Fibroblast of skin of abdomen (primary cell): Measurements from ENCODE around the gene PSME4.
"Not testable (repeated sequence)": the region's sequence is repeated elsewhere in the genome, so short reads cannot be mapped to it uniquely, and the experiment has no call there.

ENCODE experiments used
- DNase-seq: peaks from one replicate; pipeline ENCODE4 v3.0.0-alpha.2; 2013

PSME4 gene

DNA sequence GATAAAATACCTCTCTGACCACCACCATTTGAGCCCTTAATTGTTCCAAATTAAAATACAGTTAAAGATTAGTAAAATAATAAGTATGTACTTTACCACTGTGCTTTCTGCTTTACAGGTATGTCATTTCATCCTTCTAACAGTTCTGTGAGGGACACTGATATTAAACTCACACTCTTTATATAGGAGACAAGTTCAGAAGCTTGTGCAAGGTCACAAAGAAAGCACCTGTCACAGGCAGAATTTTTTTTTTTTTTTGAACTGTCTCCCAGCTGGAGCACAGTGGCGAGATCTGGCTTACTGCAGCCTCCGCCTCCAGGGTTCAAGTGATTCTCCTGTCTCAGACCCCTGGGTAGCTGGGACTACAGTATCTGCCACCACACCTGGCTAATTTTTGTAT is 89.4 kb downstream of the PSME4 start:
- DNase-seq = no peak

GRCh38 chr2:53880756-53881155 is 90.0 kb downstream of the PSME4 start:
- peak; percentile 80 for DNase-seq

DNA sequence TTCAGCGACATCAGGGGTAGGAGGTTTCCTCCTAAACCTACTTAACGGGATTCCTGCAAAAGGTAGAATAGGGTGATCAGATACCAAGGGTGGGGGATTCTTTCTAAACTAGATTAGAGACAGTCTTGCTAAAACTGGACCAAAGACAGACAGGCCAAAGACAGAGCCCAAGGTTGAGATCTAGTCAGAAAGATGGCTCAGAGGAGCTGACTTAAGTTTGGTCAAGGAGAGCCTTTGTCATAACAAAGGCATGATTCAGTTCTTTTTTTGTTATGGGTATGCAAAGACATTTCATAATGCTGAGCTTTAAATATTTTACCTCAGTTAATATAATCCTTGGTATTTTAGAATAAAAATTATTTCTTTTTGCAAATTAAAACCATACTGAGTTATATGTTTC is 93.2 kb downstream of the PSME4 start:
- peak; percentile 16 for DNase-seq

- no peak for DNase-seq
Observed at GRCh38 chr2:53877112-53877511, 93.7 kb downstream of the PSME4 start.

DNA sequence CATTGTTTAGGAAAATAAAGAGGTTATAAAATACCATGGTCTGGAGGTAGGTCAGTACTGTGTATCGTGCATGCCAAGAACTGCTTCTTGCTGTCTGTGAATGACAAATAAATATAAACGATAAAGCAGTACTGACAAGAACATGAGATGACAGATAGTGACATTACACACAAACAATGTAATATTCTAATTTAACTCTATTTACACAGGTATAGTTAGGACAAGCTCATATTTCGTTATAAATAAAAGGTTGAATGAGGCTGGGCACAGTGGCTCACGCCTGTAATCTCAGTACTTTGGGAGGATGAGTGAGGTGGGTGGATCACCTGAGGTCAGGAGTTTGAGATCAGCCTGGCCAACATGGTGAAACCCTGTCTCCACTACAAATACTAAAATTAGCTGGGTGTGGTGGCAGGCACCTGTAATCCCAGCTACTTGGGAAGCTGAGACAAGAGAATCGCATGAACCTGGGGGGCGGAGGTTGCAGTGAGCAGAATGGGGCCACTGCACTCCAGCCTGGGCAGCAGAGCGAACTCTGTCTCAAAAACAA is 96.3 kb downstream of the PSME4 start:
- no peak for DNase-seq

DNA sequence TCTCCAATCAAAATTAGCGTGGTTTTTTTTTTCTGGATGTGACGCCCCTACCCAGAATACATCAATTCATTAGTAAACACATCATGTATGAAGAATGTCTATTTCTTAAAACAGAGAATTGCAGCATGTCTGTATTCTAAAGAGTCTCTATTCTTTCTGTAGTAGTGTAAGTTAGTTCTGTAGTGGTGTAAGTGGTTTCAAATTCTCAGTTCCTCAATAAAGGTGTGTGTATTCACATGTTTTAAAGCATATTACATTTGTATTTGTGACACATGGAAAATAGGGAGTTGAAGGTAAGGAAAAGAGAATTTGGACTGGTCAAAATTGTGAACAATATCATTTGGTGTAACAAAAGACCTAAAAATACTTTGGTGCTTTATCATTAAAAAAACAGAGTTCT is 103.0 kb downstream of the PSME4 start:
- no peak for DNase-seq

DNA sequence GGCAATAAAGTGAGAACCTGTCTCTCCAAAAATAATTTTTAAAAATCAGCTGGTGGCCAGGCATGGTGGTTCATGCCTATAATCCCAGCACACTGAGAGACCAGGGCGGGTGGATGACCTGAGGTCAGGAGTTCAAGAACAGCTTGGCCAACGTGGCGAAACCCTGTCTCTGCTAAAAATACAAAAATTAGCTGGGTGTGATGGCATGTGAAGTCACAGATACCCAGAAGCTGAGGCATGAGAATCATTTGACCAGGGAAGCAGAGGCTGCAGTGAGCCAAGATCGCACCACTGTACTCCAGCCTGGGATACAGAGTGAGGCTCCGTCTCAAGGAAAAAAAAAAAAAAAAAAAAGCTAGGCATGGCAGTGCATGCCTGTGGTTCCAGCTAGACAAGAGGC is 103.6 kb downstream of the PSME4 start:
- no peak for DNase-seq

GRCh38 chr2:53865962-53866361 is 104.8 kb downstream of the PSME4 start:
- no peak for DNase-seq

GRCh38 chr2:53865264-53865663 is 105.5 kb downstream of the PSME4 start:
- DNase-seq = no peak

DNA sequence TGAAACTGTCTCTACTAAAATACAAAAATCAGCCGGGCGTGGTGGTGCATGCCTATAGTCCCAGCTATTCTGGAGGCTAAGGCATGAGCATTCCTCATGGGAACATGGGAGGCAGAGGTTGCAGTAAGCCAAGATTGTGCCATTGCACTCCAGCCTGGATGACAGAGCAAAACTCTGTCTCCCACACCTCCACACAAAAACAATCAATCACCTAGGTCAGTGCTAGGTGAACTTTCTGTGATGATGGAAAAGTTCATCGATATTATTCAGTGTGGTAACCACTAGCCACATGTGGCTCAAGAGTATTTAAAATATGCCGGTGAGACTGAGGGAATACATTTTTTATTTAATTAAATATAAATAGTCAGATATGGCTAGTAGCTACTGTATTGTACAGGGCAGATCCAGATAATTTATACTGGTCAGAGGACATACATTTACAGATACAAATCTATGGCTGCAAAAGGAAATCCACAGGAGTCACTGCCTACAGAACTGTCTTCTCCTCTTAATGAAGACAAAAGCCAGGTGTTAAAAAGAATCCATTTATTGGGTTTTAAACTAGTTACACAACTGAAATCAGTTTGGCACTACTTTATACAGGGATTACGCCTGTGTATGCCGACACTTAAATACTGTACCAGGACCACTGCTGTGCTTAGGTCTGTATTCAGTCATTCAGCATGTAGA is 107.1 kb downstream of the PSME4 start:
- peak; percentile 8 for DNase-seq

DNA sequence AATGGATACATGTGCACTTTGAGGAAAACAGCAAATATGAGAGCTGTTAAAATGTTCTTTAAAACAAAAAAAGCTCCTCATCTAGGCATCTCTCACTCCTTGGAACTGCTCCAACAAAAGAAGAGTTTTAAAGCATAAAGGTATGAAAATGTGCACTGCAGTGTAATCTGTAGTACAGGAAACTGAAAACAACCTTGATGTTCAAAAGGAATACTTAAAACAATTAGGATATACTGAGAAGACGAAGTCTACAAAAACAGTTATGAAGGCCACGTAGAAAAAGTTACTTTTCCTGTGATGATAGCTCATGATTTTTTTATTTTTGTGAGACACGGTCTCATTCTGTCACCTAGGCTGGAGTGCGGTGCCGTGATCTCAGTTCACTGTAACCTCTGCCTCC is 109.0 kb downstream of the PSME4 start:
- no peak for DNase-seq

DNA sequence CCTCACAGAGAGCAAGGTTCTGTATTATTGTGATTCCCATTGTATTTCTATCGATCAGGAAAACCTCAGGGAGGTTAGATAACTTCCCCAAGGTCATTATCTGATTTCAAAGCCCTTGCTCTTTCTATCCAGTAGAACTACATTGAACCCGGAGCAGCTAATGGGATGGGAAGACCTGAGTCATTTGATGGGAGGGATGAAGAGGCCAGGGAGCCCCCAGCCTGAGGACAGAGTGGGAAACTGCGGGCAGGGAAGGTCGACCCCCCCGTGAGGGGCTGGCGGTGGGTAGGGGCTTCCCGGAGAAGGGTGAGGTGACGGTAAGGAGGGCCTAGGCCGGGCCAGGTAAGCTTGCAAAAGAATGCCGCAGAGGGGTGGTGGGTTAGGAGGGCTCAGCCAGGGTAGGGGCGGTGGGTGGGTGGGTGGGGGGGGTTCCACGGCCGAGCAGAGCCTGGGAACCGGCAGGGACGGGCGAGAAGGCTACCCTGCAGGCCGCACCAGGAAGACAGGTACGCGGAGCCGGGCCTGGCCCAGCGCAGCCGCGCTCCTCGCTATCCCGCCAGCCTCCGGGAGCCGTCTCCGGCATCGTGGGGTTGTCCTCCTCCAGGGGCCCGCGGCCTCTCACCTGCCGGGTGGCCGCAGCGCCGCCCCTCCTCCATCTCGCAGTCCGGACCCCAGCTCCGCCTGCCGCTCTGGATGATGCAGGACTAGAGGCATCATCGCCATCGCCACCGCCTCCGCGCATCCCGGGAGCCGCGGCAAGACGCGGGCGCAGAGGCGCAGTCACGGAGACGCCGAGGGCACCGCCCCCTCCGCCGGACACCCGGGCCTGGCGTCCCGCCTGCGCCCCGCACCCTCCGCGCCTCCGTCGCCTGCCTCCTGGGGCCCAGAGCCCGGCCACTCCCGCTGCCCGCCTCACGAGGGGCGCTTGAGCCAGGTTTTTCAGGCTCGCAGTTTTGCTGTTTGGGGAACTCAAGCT is 111.3 kb downstream of the PSME4 start, which contains the start of gene GPR75:
Gene GPR75, minus strand, starts transcription at position 762 of the 976 bp plus-strand sequence. CDS start 5,211 bp downstream, outside the sequence.
- DNase-seq = peak; percentile 14

- DNase-seq = no peak
Observed at GRCh38 chr2:53856272-53856671, 114.5 kb downstream of the PSME4 start.

DNA sequence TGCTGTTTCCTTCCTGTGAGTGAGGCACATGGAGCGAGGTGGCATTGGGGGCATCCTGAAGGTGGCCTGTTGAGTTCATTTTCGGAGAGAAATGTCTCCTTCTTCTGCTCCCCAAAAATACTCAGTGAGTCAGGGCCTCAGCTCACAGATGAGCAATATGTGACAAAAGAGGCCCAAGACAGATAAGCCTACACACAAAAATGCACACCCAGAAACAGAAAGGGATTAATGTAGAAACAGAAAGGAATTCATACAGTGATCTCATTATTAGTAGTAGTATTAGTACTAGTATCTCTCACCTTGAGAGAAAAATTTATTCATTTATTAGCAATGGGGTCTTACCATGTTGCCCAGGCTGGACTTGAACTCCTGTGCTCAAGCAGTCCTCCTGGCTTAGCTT is 116.1 kb downstream of the PSME4 start:
- no peak for DNase-seq

- no peak for DNase-seq
Observed at GRCh38 chr2:53852532-53852931, 118.3 kb downstream of the PSME4 start.

DNA sequence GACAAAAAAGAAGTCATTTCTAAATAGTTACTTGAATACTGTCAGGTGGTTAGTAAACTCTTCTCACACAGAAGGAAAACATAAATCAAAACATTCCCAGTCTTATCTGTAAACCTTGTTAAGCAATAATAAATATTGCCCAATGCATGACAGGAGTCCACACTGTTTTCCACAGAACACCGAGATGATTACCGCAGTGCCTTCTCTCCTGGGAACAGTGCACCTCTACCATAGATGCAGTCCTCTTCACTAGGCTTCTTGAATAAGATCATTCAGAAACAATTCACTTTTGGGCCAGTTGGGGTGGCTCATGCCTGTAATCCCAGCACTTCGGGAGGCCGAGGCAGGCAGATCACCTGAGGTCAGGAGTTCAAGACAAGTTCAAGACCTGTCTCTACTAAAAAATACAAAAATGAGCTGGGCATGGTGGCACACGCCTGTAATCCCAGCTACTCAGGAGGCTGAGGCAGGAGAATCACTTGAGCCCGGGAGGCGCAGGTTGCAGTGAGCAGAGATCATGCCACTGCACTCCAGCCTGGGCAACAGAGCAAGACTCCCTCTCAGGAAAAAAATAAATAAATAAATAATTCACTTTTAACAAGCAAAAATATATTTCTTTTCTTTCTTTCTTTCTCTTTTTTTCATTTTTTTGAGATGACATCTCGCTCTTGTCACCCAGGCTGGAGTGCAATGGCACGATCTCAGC is 119.6 kb downstream of the PSME4 start:
- DNase-seq = not testable (repeated sequence)

- no peak for DNase-seq
Observed at GRCh38 chr2:53848062-53848461, 122.7 kb downstream of the PSME4 start.

DNA sequence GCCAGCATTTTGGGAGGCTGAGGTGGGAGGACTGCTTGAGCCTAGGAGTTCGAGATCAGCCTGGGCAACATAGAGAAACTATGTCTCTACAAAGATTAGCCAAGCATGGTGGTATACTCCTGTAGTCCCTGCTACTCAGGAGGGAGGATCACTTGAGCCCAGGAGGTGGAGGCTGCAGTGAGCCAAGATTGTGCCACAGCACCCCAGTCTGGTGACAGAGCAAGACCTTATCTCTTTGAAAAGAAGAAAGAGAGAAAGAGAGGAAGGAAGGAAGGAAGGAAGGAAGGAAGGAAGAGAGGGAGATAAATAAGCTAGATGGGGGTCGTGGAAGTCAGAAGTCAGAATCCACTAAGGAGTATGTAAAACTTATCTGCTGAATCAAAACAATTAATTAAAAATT is 127.2 kb downstream of the PSME4 start:
- DNase-seq = no peak

- DNase-seq = no peak
Observed at GRCh38 chr2:53842891-53843290, 127.9 kb downstream of the PSME4 start.

GRCh38 chr2:53841651-53842050 is 129.1 kb downstream of the PSME4 start:
- not testable (repeated sequence) for DNase-seq

- no peak for DNase-seq
Observed at GRCh38 chr2:53840580-53840979, 130.2 kb downstream of the PSME4 start.

- DNase-seq = not testable (repeated sequence)
Observed at GRCh38 chr2:53829980-53830290, 140.9 kb downstream of the PSME4 start.
